ENCODE results near the gene ZNF101. TPM values are rescaled to one million over a fixed set of nuclear protein-coding genes. Genes with fewer than 3 reads are reported as not detected.
"Not testable (repeated sequence)": the region's sequence is repeated elsewhere in the genome, so short reads cannot be mapped to it uniquely, and the experiment has no call there.

ZNF101 gene
- total RNA-seq, 4 donors from 2014 or later = 5.5 to 8.2 (median 6.5) TPM

DNA sequence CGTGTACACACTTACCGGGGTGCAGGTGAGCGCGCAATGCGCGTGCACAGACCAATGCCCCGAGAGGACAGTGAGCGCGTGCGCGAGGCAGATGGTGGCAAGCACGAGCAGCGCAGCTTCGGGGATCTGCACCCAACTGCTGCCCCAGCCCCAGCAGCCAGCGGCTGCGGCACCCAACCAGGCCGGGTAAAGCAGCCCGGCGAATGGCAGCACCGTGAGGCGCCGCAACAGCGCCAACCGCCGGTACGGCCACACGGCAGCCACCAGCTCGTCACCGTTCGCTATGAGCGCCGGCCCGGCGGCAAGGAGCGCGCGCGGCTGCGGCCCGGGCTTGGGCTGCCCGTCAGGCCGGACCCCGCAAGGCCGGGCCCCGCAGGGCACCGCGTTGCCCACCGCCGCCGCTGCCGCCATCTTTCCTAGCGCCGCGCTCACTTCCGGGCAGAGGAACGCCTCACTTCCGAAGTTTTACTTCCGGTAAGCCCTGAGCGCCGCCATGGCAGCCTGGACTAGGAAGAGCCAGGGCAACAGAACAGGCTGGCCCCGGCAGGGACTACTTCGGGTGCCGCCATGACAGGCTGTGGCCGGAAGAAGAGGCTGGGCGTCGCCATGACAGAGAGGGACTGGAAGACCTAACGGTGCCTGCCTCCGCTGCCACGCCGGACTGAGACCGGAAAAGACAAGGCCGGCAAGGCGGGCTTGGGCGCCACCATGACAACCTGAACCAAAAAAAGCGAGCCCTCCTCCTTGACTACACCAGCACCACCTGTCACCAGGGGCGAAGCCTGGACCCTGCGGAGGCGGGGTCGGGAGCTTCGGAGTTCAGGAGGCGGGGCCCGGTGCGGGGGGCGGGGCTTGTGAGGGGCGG is 5.2 kb upstream of the ZNF101 start, which contains the start of gene ATP13A1:
ATP13A1 (minus strand) TSS at position 421 of the 865 bp plus-strand sequence; CDS start at position 411, 10 bp downstream.
- H3K27me3 ChIP-seq = no peaks in the 10 kb centered on the region
- H3K4me3 ChIP-seq = peak within 1 kb of the TSS; percentile 78 to 100 (median 100)
- H3K9me3 ChIP-seq = no peaks in the 10 kb centered on the region
- peaks cover 15 to 60% (median 31%) of the 10 kb centered on the region in 3 donors for H3K4me1 ChIP-seq
- DNase-seq = peak; percentile 92
- intact Hi-C loops (cut with DNase I) = no loop called here
- peak in 2 of 4 donors; percentile 55 to 68 for TF ChIP-seq POLR2A (IDR thresholded peaks at IDR 0.05)
- TF ChIP-seq, protein P1, sequence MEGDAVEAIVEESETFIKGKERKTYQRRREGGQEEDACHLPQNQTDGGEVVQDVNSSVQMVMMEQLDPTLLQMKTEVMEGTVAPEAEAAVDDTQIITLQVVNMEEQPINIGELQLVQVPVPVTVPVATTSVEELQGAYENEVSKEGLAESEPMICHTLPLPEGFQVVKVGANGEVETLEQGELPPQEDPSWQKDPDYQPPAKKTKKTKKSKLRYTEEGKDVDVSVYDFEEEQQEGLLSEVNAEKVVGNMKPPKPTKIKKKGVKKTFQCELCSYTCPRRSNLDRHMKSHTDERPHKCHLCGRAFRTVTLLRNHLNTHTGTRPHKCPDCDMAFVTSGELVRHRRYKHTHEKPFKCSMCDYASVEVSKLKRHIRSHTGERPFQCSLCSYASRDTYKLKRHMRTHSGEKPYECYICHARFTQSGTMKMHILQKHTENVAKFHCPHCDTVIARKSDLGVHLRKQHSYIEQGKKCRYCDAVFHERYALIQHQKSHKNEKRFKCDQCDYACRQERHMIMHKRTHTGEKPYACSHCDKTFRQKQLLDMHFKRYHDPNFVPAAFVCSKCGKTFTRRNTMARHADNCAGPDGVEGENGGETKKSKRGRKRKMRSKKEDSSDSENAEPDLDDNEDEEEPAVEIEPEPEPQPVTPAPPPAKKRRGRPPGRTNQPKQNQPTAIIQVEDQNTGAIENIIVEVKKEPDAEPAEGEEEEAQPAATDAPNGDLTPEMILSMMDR (IDR thresholded peaks at IDR 0.05) = peak in 4 of 6 experiments; percentile 12 to 41 (median 26)
- peaks cover 7 to 26% (median 13%) of the 10 kb centered on the region in 3 donors for H3K36me3 ChIP-seq
- peak within 1 kb of the TSS; percentile 87 to 98 (median 96) for H3K27ac ChIP-seq
- 0 to 6% methylated on average over 3 to 7 of the region's 85 CpGs for WGBS, 2 donors

DNA sequence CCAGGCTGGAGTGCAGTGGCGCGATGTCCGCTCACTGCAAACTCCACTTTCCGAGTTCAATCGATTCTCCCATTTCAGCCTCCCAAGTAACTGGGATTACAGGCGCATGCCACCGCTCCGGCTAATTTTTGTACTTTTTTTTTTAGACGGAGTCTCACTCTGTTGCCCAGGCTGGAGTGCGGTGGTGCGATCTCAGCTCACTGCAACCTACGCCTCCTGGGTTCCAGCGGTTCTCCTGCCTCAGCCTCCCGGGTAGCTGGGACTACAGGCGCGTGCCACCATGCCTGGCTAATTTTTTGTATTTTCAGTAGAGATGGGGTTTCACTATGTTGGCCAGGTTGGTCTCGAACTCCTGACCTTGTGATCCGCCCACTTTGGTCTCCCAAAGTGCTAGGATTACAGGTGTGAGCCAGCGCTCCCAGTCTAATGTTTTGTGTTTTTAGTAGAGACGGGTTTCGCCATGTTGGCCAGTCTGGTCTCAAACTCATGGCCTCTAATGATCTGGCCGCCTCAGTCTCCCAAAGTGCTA is 3.2 kb upstream of the ZNF101 start:
- H3K36me3 ChIP-seq; DNase-seq; H3K4me3 ChIP-seq; H3K9me3 ChIP-seq; H3K27ac ChIP-seq; intact Hi-C loops (cut with DNase I); H3K27me3 ChIP-seq: not testable (repeated sequence)
- 93 to 94% methylated on average over 19 to 21 of the region's 22 CpGs for WGBS, 2 donors
- peaks cover 15 to 55% (median 31%) of the 10 kb centered on the region in 3 donors for H3K4me1 ChIP-seq

DNA sequence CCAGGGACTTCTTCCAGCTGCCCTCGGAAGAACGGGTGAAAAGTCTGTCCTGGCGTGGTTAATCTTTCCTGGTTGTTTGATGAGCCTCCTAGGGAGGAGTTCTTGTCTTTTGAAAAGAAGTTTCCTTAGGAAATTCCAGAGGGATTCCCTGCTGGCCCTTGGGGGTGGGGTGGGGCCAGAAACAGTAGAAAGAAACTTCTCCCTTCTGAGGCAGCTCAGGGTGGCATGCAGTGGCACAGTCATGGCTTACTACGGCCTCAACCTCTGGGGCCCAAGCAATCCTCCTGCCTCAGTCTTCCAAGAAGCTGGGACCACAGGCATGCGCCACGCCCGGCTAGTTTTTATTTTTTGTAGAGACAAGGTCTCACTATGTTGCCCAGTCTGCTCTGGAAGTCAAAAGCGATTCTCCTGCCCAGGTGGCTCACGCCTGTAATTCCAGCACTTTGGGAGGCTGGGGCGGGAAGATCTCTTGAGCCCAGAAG is 1.5 kb downstream of the ZNF101 start:
- Histone ChIP-seq H3K9me3 (peaks cover 0 to 34% (median 0%) of the 10 kb centered on the region in 3 donors), H3K4me3 (peak overlapping the region; percentile 72 to 99 (median 90)), H3K4me1 (peaks cover 0 to 25% (median 7%) of the 10 kb centered on the region in 3 donors), H3K27me3 (no peaks in the 10 kb centered on the region), H3K36me3 (peaks cover 0 to 31% (median 0%) of the 10 kb centered on the region in 3 donors), H3K27ac (peak overlapping the region in 1 of 4 donors; percentile 93)
- no peak for TF ChIP-seq POLR2A (IDR thresholded peaks at IDR 0.05)
- TF ChIP-seq, protein P1 (IDR thresholded peaks at IDR 0.05) = no peak
- no peak for DNase-seq
- intact Hi-C loops (cut with DNase I) = no loop called here
- WGBS, 2 donors = 36 to 79% methylated on average over 3 to 4 of the region's 10 CpGs

DNA sequence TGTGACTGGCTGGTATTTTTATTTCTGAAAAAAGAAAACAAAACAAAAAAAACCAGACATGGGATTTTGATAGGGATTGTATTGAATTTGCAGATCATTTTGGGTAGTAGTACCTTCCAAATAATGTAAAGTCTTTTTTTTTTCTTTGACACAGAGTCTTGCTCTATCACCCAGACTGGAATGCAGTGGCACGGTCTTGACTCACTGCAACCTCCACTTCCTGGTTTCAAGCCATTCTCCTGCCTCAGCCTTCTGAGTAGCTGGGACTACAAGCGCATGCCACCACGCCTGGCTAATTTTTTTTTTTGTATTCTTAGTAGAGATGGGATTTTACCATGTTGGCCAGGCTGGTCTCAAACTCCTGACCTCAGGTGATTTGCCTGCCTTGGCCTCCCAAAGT is 4.2 kb downstream of the ZNF101 start:
- Histone ChIP-seq H3K27me3 (no peaks in the 10 kb centered on the region), H3K9me3 (peaks cover 0 to 61% (median 2%) of the 10 kb centered on the region in 3 donors), H3K36me3 (peaks cover 2 to 58% (median 5%) of the 10 kb centered on the region in 3 donors), H3K4me3 (no peak overlapping the region), H3K4me1 (peaks cover 0 to 24% (median 7%) of the 10 kb centered on the region in 3 donors), H3K27ac (no peak overlapping the region)
- intact Hi-C loops (cut with DNase I) = no loop called here
- DNase-seq = no peak
- TF ChIP-seq, protein P1 (IDR thresholded peaks at IDR 0.05) = no peak
- no peak for TF ChIP-seq POLR2A (IDR thresholded peaks at IDR 0.05)
- 83 to 86% methylated on average over 3 of the region's 3 CpGs for WGBS, 2 donors

DNA sequence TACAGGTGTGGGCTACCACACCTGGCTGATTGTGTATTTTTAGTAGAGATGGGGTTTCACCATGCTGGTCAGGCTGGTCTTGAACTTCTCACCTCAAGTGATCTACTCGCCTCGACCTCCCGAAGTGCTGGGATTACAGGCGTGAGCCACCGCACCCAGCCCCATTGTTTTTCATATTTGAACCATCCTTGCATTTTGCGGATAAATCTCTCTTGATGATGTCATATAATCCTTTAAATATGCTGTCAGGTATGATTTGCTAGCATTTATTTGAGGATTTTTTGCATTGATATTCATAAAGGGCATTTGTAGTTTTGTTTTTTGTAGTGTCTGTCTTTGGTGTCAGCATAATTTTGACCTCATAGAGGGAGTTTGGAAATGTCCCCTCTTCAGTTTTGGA is 5.7 kb downstream of the ZNF101 start:
- TF ChIP-seq, protein P1 (IDR thresholded peaks at IDR 0.05) = no peak
- TF ChIP-seq POLR2A (IDR thresholded peaks at IDR 0.05) = no peak
- Histone ChIP-seq H3K4me1 (peaks cover 0 to 15% (median 6%) of the 10 kb centered on the region in 3 donors), H3K4me3 (no peak overlapping the region), H3K9me3 (peaks cover 0 to 76% (median 10%) of the 10 kb centered on the region in 3 donors), H3K27ac (no peak overlapping the region), H3K27me3 (no peaks in the 10 kb centered on the region), H3K36me3 (peaks cover 14 to 73% (median 16%) of the 10 kb centered on the region in 3 donors)
- 88 to 97% methylated on average over 6 of the region's 6 CpGs for WGBS, 2 donors
- intact Hi-C loops (cut with DNase I) = no loop called here
- no peak for DNase-seq
